Heart right ventricle (tissue), 16 donors: ENCODE data around the gene PWWP2A. TPM values are rescaled to one million over a fixed set of nuclear protein-coding genes. Genes with fewer than 3 reads are reported as not detected.

Experiments
- ATAC-seq, 8 donors: fragments of 200-7000 bp; cut with Tn5 transposase; one replicate each; pipeline ENCODE4 v1.9.1; 2020; ENCODE audit warnings: mild to moderate bottlenecking in 8 of 8, moderate library complexity in 8 of 8, moderate number of reproducible peaks in 1 of 8
- DNase-seq, 2 donors: peaks; one replicate each; pipeline ENCODE4 v3.0.0-alpha.2; 2020
- H3K27ac ChIP-seq, 10 donors: fragments of 200-600 bp; sonication (generic) in 2 of 10; one replicate each; pipeline versions ENCODE4 v1.5.0 to v1.8.0; 2020 to 2022; ENCODE audit warnings: mild to moderate bottlenecking in 3 of 10
- H3K27me3 ChIP-seq, 7 donors: fragments of 200-600 bp; one replicate each; pipeline ENCODE4 v1.8.0; 2021 to 2022; ENCODE audit warnings: mild to moderate bottlenecking in 2 of 7
- H3K36me3 ChIP-seq, 9 donors: fragments of 200-600 bp; sonication (generic) in 1 of 9; one replicate each; pipeline versions ENCODE4 v1.5.0 to v1.8.0; 2020 to 2022; ENCODE audit warnings: mild to moderate bottlenecking in 2 of 9
- H3K4me1 ChIP-seq, 9 donors: fragments of 200-600 bp; sonication (generic) in 1 of 9; one replicate each; pipeline versions ENCODE4 v1.5.0 to v1.8.0; 2020 to 2022; ENCODE audit warnings: mild to moderate bottlenecking in 4 of 9
- H3K4me3 ChIP-seq, 10 donors: fragments of 200-600 bp; sonication (generic) in 2 of 10; one replicate each; pipeline versions ENCODE4 v1.5.0 to v1.8.0; 2020 to 2022; ENCODE audit warnings: mild to moderate bottlenecking in 7 of 10, moderate library complexity in 2 of 10
- H3K9me3 ChIP-seq, 11 donors: fragments of 200-600 bp in 10 of 11; sonication (generic) in 2 of 11; one replicate each; pipeline versions ENCODE4 v1.5.0 to v1.8.0; 2013 to 2022; ENCODE audit warnings: mild to moderate bottlenecking in 2 of 11, control low read depth in 1 of 11, moderate library complexity in 1 of 11
- WGBS, 2 donors: extraction: QIAGEN DNeasy Blood & Tissue Kit; methylation state at CpG; one replicate each; pipeline ENCODE4 v1.1.7; 2013; ENCODE audit warnings: inconsistent platforms in 1 of 2; 5-methylcytosine and 5-hydroxymethylcytosine counted together
- intact Hi-C, 10 donors: fragments of 100-400 bp; cut with DNase I; formaldehyde crosslinking; loops; one replicate each; pipeline versions ENCODE4 v1.11.1 to v1.14.2; 2022
- polyA plus RNA-seq, 2 donors: library from polyadenylated mRNA; stranded (reverse); fragments of 200-250 nt; gene quantifications; one replicate each; pipeline ENCODE4 v1.2.3, GENCODE V29; 2013
- total RNA-seq, 10 donors: library from RNA; stranded (reverse); fragmentation: NEBNext Ultra II Directional in 3 of 10; extraction: Animal tissue kit (Norgen Biotek cat#: 25700) in 3 of 10; gene quantifications; one replicate each; pipeline versions ENCODE4 v1.2.1 to v1.2.4, GENCODE V29; 2021 to 2023
- TF ChIP-seq, protein P1 (sequence below), 9 donors: fragments of 200-600 bp; sonication (generic) in 2 of 9; IDR thresholded peaks; one replicate each; pipeline versions ENCODE4 v1.5.0 to v1.8.0; 2021 to 2022; ENCODE audit warnings: antibody characterized with exemption in 9 of 9, mild to moderate bottlenecking in 5 of 9, moderate library complexity in 1 of 9
- donor health status: Arrhythmogenic right ventricular cardiomyopathy.
- donor health status: ischemic (EF 13 %, LVEDD 7.1; RV severe dilation, severe dysfunction).
- donor health status: healthy with polysubstance abuse.
- donor health status: DM: no; HTN: yes; CAD: no.
- donor health status: DM: no; HTN: no; CAD: no.
- donor health status: ischemic (EF 25% LVEDD 6.9; RV normal size, moderate dysfunction).
- donor health status: ischemic (EF 25% LVEDD 5.7; RV mildly dilated, moderate dysfunction).
- donor health status: healthy.
- donor health status: DM: yes; HTN: yes; CAD: no.
- donor health status: Ischemic cardiomyopathy.
- donor health status: ischemic (EF 35%, LVEDD 5.7; RV mildly dilated, moderate dysfunction).
- donor health status: nonischemic (EF 11% LVEDD 7.7; RV severe dilation, severe dysfunction).
- donor health status: DM: yes; HTN: yes; CAD: no.
- donor health status: PGD.
- donor health status: ischemic (EF 29% LVEDD 5.4; RV normal size, mild dysfunction).
- donor health status: nonischemic (EF 23%, LVEDD 6.1; RV moderate dilation, normal function).

Gene PWWP2A
- total and polyA plus RNA-seq, 12 donors: 4.5 to 14.7 (median 12.0) TPM

DNA sequence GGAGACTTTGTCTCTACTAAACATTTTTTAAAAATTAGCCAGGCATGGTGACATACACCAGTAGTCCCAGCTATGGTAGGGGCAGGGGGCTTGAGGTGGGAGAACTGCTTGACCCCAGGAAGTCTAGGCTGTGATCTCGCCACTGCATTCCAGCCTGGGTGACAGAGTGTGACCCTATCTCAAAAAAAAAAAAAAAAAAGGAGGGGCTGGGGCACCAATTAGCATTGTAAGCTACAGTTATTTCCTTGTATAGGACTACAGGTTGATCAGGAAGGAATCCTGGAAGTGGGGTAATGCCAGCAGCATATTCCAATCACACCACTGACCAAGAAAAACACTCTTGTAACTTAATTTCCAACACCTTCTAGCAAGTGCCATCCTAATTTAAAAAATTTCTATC, 32.1 kb downstream of the PWWP2A start:
- WGBS, 2 donors: 97 to 100% methylated on average over 1 of the region's 1 CpG
- TF ChIP-seq, protein P1, sequence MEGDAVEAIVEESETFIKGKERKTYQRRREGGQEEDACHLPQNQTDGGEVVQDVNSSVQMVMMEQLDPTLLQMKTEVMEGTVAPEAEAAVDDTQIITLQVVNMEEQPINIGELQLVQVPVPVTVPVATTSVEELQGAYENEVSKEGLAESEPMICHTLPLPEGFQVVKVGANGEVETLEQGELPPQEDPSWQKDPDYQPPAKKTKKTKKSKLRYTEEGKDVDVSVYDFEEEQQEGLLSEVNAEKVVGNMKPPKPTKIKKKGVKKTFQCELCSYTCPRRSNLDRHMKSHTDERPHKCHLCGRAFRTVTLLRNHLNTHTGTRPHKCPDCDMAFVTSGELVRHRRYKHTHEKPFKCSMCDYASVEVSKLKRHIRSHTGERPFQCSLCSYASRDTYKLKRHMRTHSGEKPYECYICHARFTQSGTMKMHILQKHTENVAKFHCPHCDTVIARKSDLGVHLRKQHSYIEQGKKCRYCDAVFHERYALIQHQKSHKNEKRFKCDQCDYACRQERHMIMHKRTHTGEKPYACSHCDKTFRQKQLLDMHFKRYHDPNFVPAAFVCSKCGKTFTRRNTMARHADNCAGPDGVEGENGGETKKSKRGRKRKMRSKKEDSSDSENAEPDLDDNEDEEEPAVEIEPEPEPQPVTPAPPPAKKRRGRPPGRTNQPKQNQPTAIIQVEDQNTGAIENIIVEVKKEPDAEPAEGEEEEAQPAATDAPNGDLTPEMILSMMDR (IDR thresholded peaks at IDR 0.05): no peak
- Histone ChIP-seq H3K9me3 (no peaks in the 10 kb centered on the region), H3K36me3 (peaks cover 0 to 25% (median 2%) of the 10 kb centered on the region in 9 donors), H3K27me3 (no peaks in the 10 kb centered on the region), H3K4me1 (peaks cover 0 to 14% (median 0%) of the 10 kb centered on the region in 9 donors), H3K27ac (no peak overlapping the region), H3K4me3 (no peak overlapping the region)
- DNase-seq (no peak), ATAC-seq (no peak)
- intact Hi-C loops: no loop called here

DNA sequence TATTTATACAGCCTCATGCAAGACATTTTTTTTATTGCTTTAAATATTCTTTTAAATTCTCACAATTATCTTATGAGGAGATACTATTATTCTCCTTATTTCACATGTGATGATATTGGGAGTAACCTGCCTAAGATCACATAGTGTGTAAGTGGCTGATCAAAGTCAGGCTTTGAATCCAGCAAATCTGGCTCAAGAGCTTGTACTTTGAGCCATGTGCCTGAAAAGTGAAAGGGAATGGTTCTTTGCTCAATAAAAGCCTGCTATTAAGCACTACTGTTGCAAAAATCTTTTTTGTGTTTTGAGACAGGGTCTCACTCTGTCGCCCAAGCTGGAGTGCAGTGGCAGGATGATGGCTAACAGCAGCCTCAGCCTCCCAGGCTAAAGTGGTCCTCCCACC, 35.1 kb downstream of the PWWP2A start:
- ATAC-seq: no peak
- H3K4me3 ChIP-seq: no peak overlapping the region
- peaks cover 0 to 18% (median 0%) of the 10 kb centered on the region in 9 donors for H3K36me3 ChIP-seq
- no peak overlapping the region for H3K27ac ChIP-seq
- peaks cover 0 to 10% (median 0%) of the 10 kb centered on the region in 9 donors for H3K4me1 ChIP-seq
- no peaks in the 10 kb centered on the region for H3K27me3 ChIP-seq
- no peaks in the 10 kb centered on the region for H3K9me3 ChIP-seq
- no peak for DNase-seq
- TF ChIP-seq, protein P1 (IDR thresholded peaks at IDR 0.05): no peak
- 98 to 100% methylated on average over 1 of the region's 1 CpG for WGBS, 2 donors
- intact Hi-C loops: no loop called here

DNA sequence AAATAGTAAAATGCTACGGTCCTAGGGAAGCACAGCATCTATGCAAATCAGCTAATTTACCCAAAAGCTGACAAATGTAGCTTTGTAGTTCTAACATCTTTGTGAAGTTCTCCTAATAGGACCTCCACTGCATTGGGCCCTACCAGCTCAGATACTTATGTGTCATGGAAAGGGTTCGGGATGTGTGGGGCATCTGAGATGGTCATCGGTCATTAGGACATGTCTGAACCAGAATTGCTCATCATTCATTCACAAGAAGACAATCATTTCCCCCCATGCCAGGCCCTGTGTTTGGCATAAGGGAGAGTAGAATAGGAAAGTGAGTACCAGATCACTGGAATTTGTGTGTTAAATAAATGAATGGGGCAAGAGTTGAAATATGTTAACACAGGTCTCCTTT, 35.7 kb downstream of the PWWP2A start:
- peaks cover 0 to 10% (median 0%) of the 10 kb centered on the region in 9 donors for H3K4me1 ChIP-seq

DNA sequence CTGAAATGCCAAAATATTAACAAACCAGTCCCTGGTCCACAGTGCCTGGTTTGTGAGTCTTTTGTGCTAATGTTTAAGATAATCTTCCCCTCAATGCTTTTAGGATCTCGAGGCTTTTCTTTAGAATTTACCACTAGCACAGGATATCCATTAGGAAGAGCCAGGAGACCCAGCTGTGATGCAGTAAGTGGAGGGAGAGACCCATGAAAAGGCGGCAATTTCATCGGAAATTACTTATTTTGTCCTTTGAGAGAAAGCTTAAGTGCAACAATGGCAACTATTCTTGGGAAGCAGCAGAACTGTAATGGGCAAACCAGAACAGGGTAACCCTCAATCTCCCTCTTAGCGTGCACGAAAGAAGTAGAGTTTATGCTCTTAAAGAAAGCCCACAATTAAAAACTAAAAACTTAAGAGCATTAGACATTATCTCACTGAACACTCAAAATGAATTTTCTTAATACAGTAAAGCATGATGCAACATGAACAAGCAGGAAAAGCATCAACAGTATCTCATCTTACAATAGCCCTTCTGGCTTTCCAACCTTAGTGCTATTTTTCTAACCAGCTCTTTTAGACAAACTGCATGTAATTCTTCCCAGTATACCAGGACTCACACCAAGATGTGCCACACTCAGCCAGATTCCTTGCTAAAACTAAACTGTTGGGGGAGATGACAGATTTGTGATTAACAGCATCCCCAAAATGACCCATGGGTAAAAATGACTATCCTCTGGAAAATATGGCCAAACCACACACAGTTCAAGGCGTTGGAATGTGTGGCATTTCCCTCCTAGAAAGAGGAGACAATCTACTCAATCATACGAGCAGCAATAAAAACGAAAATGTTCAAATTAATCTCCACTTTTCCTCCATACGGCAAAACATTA, 36.4 kb downstream of the PWWP2A start:
- Histone ChIP-seq H3K27me3 (no peaks in the 10 kb centered on the region), H3K9me3 (no peaks in the 10 kb centered on the region), H3K4me3 (no peak overlapping the region), H3K4me1 (peaks cover 0 to 10% (median 0%) of the 10 kb centered on the region in 9 donors), H3K27ac (no peak overlapping the region), H3K36me3 (peaks cover 0 to 28% (median 4%) of the 10 kb centered on the region in 9 donors)
- no peak for ATAC-seq
- DNase-seq: no peak
- 61 to 62% methylated on average over 9 of the region's 9 CpGs for WGBS, 2 donors
- TF ChIP-seq, protein P1 (IDR thresholded peaks at IDR 0.05): no peak
- intact Hi-C loops: no loop called here

More for the DNA sequence above, 35.7 kb downstream of the PWWP2A start:
- Histone ChIP-seq H3K36me3 (peaks cover 0 to 21% (median 0%) of the 10 kb centered on the region in 9 donors), H3K9me3 (no peaks in the 10 kb centered on the region), H3K4me3 (no peak overlapping the region), H3K27me3 (no peaks in the 10 kb centered on the region), H3K27ac (no peak overlapping the region)
- DNase-seq (no peak), ATAC-seq (no peak)
- intact Hi-C loops: no loop called here
- TF ChIP-seq, protein P1 (IDR thresholded peaks at IDR 0.05): no peak
- 74 to 76% methylated on average over 3 of the region's 3 CpGs for WGBS, 2 donors
